Right cardiac atrium (tissue), 5 donors: Measurements from ENCODE around the gene CDA. TPM values are rescaled to one million over a fixed set of nuclear protein-coding genes. Genes with fewer than 3 reads are reported as not detected.
A peak's percentile ranks its signal among the peaks of the same experiment; 100 is the strongest.

Experiments used
- ATAC-seq, 2 donors: fragments of 200-7000 bp; cut with Tn5 transposase; one replicate each; pipeline versions ENCODE4 v1.8.0 to v1.9.1; 2020; ENCODE audit warnings: moderate library complexity in 2 of 2, mild to moderate bottlenecking in 1 of 2
- DNase-seq, 3 donors: peaks; one replicate each; pipeline ENCODE4 v3.0.0-alpha.2; 2020
- H3K27ac ChIP-seq: one replicate; pipeline ENCODE4 v1.5.1; 2013; ENCODE audit warnings: mild to moderate bottlenecking, low read length, control low read depth, moderate library complexity
- H3K27me3 ChIP-seq: one replicate; pipeline ENCODE4 v1.6.1; 2013; ENCODE audit not compliant: control insufficient read depth, insufficient read depth
- H3K4me1 ChIP-seq: one replicate; pipeline ENCODE4 v1.6.1; 2013; ENCODE audit warnings: low read length; ENCODE audit not compliant: control insufficient read depth, insufficient read depth
- H3K4me3 ChIP-seq: one replicate; pipeline ENCODE4 v1.5.1; 2013; ENCODE audit warnings: low read length, control low read depth
- H3K9me3 ChIP-seq: one replicate; pipeline ENCODE4 v1.6.1; 2013; ENCODE audit warnings: low read length; ENCODE audit not compliant: control insufficient read depth
- WGBS: extraction: QIAGEN DNeasy Blood & Tissue Kit; methylation state at CpG from one replicate; pipeline ENCODE4 v1.1.7; 2013; 5-methylcytosine and 5-hydroxymethylcytosine counted together
- intact Hi-C, 4 donors: fragments of 100-400 bp; cut with DNase I; formaldehyde crosslinking; loops; one replicate each; pipeline versions ENCODE4 v1.11.0 to v1.14.0; 2022 to 2023
- polyA plus RNA-seq: library from polyadenylated mRNA; stranded (reverse); fragments of 200-250 nt; gene quantifications from one replicate; pipeline ENCODE4 v1.2.3, GENCODE V29; 2013
- total RNA-seq, 4 donors: library from RNA; stranded (reverse); fragmentation: NEBNext Ultra II Directional; extraction: Animal tissue kit (Norgen Biotek cat#: 25700); gene quantifications; one replicate each; pipeline ENCODE4 v1.2.1, GENCODE V29; 2021
- donor health status: healthy with polysubstance abuse.
- donor health status: DM: no; HTN: yes; CAD: no.
- donor health status: DM: no; HTN: no; CAD: no.
- donor health status: DM: no; HTN: yes; CAD: no; lungs with severe emphysema.
- donor health status: DM: yes; HTN: yes; CAD: no.

CDA gene
- total and polyA plus RNA-seq, 5 donors: 2.2 to 6.7 (median 2.5) TPM

DNA sequence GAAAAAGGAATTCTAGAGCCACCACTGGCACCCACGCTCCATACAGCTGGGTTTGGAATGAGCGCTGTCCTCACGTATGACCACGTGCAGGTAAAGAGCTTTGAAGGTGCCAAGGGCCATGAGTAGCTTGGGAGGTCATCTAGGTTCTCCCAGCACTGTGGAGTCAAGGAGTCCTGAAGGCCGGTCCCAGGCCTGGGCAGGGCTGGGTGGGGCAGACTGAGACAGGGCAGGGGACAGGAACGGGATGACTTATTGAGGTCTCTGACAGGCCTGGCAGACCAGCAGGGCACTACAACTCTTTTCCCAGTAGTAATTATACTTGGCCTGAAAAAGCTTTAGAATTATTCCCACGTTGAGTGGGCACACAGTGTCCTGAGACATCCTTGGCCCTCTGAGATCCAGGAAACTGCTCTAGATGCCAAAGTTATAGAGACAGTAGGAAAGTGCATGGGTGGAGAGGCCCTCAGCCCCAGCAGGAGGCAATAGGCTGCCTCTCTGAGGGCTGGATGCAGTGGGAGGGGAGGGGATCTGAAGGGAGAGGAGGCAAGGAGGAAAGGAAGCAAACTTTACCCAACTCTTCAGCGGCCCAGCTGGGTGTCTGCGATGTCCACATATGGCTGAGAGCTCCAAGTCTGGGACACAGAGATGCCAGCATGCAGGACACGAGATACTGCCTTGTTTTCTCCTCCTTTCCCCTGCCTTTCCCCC lies 1.8 kb upstream of the CDA start:
- Histone ChIP-seq H3K9me3 (no peaks in the 10 kb centered on the region), H3K4me3 (no peak overlapping the region), H3K27me3 (no peaks in the 10 kb centered on the region), H3K27ac (peak overlapping the region; percentile 37), H3K4me1 (peaks cover 3% of the 10 kb centered on the region)
- intact Hi-C loops: no loop called here
- DNase-seq: peak; percentile 54 to 60 (median 59)
- WGBS: 67% methylated on average over 10 of the region's 10 CpGs
- peak; percentile 30 to 63 for ATAC-seq

DNA sequence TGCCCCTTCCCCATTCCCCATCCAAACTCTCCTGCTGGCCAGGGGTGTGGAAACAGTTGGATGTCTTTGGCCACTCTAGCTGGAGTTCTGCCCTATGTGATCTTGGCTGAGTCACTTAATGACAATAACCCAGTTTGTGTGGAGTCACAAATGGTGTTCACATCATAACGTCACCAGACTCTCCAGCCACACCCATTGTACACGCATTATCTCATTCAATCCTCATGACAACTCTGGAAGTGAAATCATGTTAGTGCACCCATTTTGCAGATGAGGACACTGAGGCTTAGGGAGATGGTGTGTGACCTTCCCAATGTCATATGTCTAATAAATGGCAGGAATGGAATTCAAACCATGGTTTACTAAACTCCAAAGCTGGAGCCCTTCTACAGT lies 1.2 kb upstream of the CDA start:
- Histone ChIP-seq H3K4me3 (no peak overlapping the region), H3K9me3 (no peaks in the 10 kb centered on the region), H3K27me3 (no peaks in the 10 kb centered on the region), H3K4me1 (peaks cover 3% of the 10 kb centered on the region), H3K27ac (no peak overlapping the region)
- WGBS: 47% methylated on average over 2 of the region's 2 CpGs
- ATAC-seq: peak; percentile 54 to 70
- DNase-seq: peak in 1 of 3 donors; percentile 62
- intact Hi-C loops: no loop called here

DNA sequence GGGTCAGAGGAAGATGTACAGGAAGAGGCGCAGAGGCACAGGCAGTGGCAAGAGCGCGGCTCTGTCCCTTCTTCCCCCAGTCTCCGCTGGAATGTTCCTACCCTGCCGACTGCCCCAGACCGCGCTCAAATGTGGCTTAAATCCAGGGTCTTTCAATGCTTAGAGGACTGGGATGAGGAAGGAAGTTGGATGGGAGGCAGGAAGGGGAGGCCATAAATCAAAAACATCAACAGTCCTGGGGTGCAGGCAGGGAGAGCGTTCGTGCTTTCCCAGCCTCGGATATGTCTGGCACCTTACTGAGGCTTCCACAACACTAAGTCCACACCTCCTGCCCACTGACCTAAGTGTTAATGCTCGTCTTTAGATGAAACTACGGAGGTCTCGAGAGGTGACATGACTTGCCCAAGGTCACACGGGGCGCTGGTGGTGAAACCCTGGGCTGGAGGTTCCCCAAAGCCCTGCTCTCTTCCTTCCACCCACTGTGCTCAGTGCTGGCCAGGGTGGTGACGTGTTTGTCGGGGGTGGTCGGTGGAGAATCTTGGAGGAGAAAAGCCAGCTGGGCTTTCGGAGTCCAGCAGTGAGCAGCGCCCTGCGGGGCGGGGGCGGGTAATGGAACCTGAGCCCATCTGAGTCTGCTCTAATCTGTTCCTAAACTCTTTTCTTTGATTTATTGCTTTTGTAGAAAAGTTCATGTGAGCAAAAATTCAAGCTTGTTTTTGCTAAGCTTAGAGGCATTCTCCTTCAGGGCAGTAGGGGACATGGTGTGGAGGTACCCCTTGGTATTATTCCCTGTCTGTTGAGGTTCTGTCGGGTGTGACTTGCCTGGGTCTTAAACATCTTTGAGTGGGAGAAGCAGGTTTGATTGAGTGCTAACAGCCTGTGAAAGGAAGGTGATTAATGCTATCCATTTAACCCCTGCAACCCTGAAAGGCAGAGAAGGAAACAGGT lies 708 bp downstream of the CDA start:
- whole genome bisulfite sequencing: 12% methylated on average over 24 of the region's 24 CpGs
- H3K9me3 ChIP-seq: no peaks in the 10 kb centered on the region
- ATAC-seq (peak; percentile 66 to 78), DNase-seq (peak; percentile 80 to 83 (median 81))
- peak overlapping the region; percentile 2 for H3K4me3 ChIP-seq
- H3K27ac ChIP-seq: peak overlapping the region; percentile 52
- H3K27me3 ChIP-seq: no peaks in the 10 kb centered on the region
- H3K4me1 ChIP-seq: peaks cover 3% of the 10 kb centered on the region
- intact Hi-C loops: no loop called here

DNA sequence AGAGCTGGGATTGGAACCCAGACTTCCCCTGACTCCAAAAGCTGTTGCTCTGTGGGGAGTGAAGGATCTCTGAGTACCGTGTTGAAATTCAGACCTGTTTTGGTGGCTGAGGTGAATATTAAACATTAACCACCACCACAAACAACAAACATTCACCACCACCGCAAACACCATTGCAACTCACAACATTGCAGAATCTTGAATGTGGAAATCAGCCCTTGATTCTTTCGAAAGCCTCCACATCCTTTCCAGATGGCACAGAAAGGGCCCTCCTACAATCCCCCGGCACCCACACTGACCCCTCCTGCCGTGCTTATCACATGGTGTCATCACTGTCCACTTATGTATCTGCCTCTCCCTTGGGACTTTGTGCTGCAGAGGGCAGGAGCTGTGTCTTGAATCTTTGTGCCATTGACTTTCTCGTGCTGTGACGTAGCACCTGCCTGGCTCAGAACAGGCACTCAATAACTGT lies 1.4 kb downstream of the CDA start:
- DNase-seq (peak in 2 of 3 donors; percentile 45 to 55), ATAC-seq (peak in 1 of 2 donors; percentile 49)
- peaks cover 3% of the 10 kb centered on the region for H3K4me1 ChIP-seq
- WGBS: 30% methylated on average over 7 of the region's 7 CpGs
- H3K4me3 ChIP-seq: no peak overlapping the region
- H3K27me3 ChIP-seq: no peaks in the 10 kb centered on the region
- intact Hi-C loops: no loop called here
- H3K9me3 ChIP-seq: no peaks in the 10 kb centered on the region
- H3K27ac ChIP-seq: no peak overlapping the region

DNA sequence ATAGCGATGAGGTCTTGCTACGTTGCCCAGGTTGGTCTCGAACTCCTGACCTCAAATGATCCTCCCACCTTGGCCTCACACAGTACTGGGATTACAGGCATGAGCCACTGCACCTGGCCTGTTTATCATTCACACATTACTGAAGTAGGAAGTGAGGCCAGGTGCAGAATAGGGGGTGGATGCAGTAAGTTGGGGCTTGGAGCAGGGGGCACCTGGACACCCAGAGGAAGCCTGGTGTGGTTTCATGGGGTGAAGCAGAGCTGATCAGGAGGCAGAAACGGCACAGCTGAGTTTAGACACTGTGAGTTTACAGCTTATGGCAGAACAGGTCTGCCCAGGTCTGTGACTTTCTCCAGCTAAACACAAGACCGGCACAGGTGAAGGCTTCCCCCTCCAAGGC lies 4.9 kb downstream of the CDA start:
- ATAC-seq (no peak), DNase-seq (no peak)
- Histone ChIP-seq H3K9me3 (no peaks in the 10 kb centered on the region), H3K4me3 (no peak overlapping the region), H3K27me3 (no peaks in the 10 kb centered on the region), H3K4me1 (no peaks in the 10 kb centered on the region), H3K27ac (no peak overlapping the region)
- 90% methylated on average over 5 of the region's 5 CpGs for WGBS
- intact Hi-C loops: no loop called here

DNA sequence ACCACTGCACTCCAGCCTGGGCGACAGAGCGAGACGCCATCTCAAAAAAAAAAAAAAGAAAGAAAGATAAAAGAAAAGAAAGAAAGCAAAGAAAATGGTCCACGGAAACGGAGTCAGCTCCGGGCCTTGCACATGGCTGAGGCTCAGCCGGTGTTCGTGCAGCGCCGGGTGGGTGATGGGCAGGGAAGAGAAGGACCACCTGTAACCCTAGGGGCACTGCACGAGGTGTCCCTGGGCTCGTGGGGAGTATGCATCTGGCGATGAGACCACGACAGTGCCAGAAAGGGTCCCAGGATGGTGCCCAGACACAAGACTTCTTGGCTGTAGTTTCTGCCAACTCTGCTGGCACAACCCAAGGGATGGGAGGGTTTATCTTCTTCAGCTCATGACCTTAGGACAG lies 5.8 kb downstream of the CDA start:
- Histone ChIP-seq H3K4me1 (no peaks in the 10 kb centered on the region), H3K27me3 (no peaks in the 10 kb centered on the region), H3K9me3 (no peaks in the 10 kb centered on the region), H3K27ac (no peak overlapping the region), H3K4me3 (no peak overlapping the region)
- DNase-seq (no peak), ATAC-seq (no peak)
- 86% methylated on average over 14 of the region's 14 CpGs for WGBS
- intact Hi-C loops: no loop called here

DNA sequence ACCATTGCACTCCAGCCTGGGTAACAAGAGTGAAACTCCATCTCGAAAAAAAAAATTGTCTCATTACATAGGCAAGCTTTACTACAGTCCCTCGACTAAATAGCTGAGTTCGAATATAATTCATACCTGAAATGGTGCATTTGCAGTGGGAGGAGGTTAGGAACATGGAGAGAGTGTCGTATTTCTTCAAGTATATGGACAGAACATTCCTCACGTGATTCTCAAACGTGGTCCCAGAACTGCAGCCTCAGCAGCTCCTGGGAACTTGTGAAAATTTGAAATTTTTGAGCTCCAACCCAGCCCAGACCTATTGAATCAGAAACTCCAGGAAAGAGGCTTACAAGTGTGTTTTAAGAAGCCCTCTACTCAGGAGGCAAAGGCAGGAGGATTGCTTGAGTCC lies 7.2 kb downstream of the CDA start:
- 60% methylated on average over 6 of the region's 6 CpGs for WGBS
- no peak overlapping the region for H3K27ac ChIP-seq
- DNase-seq: no peak
- H3K4me3 ChIP-seq: no peak overlapping the region
- H3K27me3 ChIP-seq: no peaks in the 10 kb centered on the region
- intact Hi-C loops: no loop called here
- no peaks in the 10 kb centered on the region for H3K4me1 ChIP-seq
- H3K9me3 ChIP-seq: no peaks in the 10 kb centered on the region
- ATAC-seq: no peak

DNA sequence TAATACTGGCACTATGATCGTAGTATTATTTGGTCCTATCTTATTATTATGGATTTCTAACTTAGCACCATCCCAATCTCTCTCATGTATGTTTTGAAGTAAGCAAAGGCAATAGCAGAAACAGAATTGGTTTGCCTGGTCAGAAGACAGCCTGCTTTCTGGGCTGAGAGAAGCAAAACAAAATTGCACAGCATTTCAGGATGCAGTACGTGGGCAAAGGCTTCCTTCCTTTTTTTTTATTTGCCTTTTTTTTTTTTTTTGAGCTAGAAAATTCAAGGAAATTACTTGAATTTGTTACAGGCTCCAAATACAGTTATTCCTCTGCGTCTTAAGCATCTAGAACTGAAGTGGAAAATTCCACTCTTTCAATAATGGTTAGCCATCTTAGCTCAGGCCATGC lies 8.8 kb downstream of the CDA start:
- DNase-seq: no peak
- peak in 1 of 2 donors; percentile 54 for ATAC-seq

DNA sequence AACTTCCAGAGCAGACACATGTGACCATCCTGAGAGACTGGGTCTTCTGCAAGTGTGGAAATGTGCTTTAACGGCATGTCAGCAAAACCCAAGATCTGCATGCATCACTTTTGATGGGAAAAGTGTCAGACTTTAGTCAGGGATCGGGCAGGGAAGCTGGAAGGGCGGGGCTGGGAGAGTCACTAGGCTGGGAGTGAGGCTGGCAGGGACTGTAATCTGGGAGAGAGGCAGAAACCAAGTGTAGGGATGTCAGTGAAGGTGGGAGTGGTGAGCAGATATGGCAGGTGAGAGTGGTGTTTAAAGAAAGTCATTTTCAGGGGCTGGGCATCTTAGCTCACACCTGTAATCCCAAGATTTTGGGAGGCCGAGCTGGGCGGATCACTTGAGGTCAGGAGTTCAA lies 11.3 kb downstream of the CDA start:
- DNase-seq (no peak), ATAC-seq (no peak)
- H3K4me3 ChIP-seq: no peak overlapping the region
- intact Hi-C loops: no loop called here
- no peaks in the 10 kb centered on the region for H3K27me3 ChIP-seq
- H3K9me3 ChIP-seq: no peaks in the 10 kb centered on the region
- WGBS: 84% methylated on average over 5 of the region's 5 CpGs
- no peaks in the 10 kb centered on the region for H3K4me1 ChIP-seq
- H3K27ac ChIP-seq: no peak overlapping the region

More for the DNA sequence above, 8.8 kb downstream of the CDA start:
- intact Hi-C loops: no loop called here
- Histone ChIP-seq H3K4me1 (no peaks in the 10 kb centered on the region), H3K9me3 (no peaks in the 10 kb centered on the region), H3K27me3 (no peaks in the 10 kb centered on the region), H3K27ac (no peak overlapping the region), H3K4me3 (no peak overlapping the region)
- 65% methylated on average over 3 of the region's 3 CpGs for WGBS

DNA sequence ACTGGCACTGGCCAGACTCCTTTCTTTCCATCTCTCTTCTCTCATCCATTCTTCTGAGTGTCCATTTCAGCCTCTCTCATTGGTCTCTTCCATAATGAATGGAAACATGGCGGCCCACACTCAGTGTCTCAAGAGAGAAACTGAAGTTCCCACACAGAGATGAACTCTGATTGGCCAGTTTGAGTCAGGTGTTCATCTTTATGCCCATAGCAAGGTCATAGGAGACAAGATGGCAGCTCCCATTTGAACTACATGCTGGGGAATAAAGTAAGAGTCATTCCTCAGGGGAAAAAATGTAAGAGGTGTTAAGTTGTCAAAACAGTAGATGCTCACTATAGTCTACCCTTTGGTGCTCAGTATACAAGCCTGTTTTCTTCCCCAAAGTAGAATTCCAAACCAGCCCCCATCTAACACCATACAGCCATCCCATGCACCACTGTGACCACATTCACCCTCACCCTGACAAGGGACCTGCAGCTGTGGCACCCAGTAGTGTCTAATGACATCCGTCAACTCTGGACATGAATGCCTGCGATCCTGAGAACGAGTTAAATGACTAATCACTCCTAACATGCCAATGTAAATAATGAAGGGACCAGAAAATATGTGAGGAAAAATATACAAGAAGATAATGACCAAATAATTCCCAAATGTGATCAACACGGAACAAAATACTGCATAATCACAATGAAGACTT lies 12.4 kb downstream of the CDA start:
- intact Hi-C loops: no loop called here
- no peaks in the 10 kb centered on the region for H3K27me3 ChIP-seq
- WGBS: 46% methylated on average over 5 of the region's 5 CpGs

More for the DNA sequence above, 12.4 kb downstream of the CDA start:
- Histone ChIP-seq H3K27ac (no peak overlapping the region), H3K4me1 (no peaks in the 10 kb centered on the region), H3K4me3 (no peak overlapping the region), H3K9me3 (no peaks in the 10 kb centered on the region)
- ATAC-seq (no peak), DNase-seq (no peak)
